ENCODE data around the gene LZTFL1. TPM values are rescaled to one million over a fixed set of nuclear protein-coding genes. Genes with fewer than 3 reads are reported as not detected.

Gene LZTFL1
- total RNA-seq, 4 donors from 2014 or later = 6.4 to 14.3 (median 12.0) TPM

DNA sequence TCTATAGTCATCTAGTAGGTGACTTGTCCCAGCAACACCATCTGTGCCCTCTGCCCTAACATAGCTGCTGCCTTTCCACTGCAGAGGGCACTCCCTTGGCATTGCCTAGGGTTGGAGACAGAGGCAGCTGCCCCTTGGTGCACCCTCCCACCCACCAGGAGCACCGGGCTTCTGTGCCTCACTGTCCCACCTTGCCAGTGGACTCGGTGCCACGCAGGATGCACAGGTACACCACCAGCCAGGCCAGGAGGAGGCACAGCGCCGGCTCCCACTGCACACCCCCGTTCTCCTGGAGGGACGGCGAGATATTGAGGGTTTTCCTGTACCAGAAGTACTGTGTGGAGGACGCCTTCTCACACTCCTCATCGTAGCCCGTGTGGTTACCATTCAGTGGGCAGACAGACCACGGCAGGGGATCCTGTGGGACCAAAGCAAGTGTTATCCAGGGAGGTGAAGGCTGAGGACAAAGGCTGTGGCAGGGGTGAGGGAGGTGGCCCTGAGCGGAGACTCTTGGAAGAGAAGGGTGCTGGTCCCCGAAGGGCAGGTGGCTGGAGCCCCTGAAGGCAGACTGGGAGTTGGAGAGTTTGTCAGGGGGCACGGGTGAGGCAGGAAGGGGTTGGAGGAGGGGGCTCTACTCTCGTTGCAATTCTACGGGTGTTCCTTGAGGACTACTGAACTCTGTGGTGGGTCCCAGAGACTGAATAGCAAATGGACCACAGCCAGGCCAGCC, 66.2 kb downstream of the LZTFL1 start:
- Histone ChIP-seq H3K27ac (no peak overlapping the region), H3K4me1 (no peaks in the 10 kb centered on the region), H3K4me3 (no peak overlapping the region), H3K9me3 (no peaks in the 10 kb centered on the region), H3K27me3 (peaks cover 0 to 24% (median 0%) of the 10 kb centered on the region in 4 donors), H3K36me3 (no peaks in the 10 kb centered on the region)
- TF ChIP-seq POLR2A (IDR thresholded peaks at IDR 0.05) (no peak), CTCF (IDR thresholded peaks at IDR 0.05) (no peak)
- intact Hi-C loops (cut with DNase I) = no loop called here
- WGBS, 2 donors = 79 to 84% methylated on average over 7 to 8 of the region's 17 CpGs
- DNase-seq = no peak

DNA sequence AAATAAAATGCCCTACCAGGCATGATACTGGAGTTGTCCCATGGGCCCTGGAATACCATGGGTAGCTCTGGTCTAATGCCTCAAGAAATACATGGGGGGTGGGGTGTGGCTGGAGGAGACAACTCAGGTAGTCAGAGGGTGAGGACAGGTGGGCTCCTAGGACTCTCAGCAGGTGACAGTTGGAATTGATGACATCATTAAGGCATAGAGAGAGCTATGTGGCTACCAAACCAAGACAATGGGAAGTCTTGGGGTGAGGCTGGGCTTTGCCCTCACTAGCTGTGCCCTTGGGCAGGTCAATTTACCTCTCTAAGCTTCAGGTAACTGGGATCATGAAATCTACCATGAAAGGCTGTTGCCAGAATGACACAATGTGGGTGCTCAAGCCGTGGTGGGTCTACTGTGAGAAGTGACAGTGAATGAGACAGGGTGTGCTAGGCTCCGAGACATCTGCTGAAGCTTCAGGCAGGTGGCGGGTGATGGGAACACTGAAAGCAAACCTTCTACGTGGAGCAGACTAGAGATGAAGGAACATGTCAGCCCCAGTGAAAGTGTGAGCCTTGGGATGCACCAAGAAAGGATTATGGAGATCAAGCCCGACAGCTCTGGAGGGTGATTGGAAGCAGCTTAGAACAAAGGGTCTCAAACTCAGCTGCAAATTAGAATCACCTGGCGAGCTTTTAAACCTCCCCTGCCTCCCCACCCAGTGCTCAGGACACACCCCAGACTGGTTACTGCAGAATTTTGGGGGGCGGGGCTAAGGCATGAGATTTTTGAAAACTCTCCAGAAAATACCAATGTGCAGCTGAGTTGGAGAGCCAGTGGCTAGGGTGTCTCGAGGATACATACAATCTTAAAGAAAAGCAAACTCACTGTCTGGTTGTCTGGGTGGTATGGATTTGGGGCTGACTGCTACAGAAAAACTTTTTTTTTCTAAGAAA, 67.1 kb downstream of the LZTFL1 start:
- TF ChIP-seq POLR2A (IDR thresholded peaks at IDR 0.05) (no peak), CTCF (IDR thresholded peaks at IDR 0.05) (no peak)
- intact Hi-C loops (cut with DNase I) = no loop called here
- Histone ChIP-seq H3K36me3 (no peaks in the 10 kb centered on the region), H3K27ac (no peak overlapping the region), H3K4me1 (no peaks in the 10 kb centered on the region), H3K4me3 (no peak overlapping the region), H3K27me3 (peaks cover 0 to 29% (median 0%) of the 10 kb centered on the region in 4 donors), H3K9me3 (no peaks in the 10 kb centered on the region)
- 65 to 75% methylated on average over 7 to 8 of the region's 8 CpGs for WGBS, 2 donors
- DNase-seq = no peak

GRCh38 chr3:45773714-45774449, 68.0 kb downstream of the LZTFL1 start:
- TF ChIP-seq POLR2A (IDR thresholded peaks at IDR 0.05) (no peak), CTCF (IDR thresholded peaks at IDR 0.05) (no peak)
- no peaks in the 10 kb centered on the region for H3K4me1 ChIP-seq
- H3K27me3 ChIP-seq = peaks cover 0 to 29% (median 0%) of the 10 kb centered on the region in 4 donors
- intact Hi-C loops (cut with DNase I) = no loop called here
- WGBS, 2 donors = 36 to 43% methylated on average over 7 of the region's 7 CpGs
- H3K9me3 ChIP-seq = no peaks in the 10 kb centered on the region
- H3K36me3 ChIP-seq = no peaks in the 10 kb centered on the region
- no peak overlapping the region for H3K27ac ChIP-seq
- DNase-seq = no peak
- no peak overlapping the region for H3K4me3 ChIP-seq

Other genes with a start within 250 kb of the LZTFL1 start
- gene LIMD1, start 247.4 kb downstream of the LZTFL1 start, total RNA-seq = 10 to 100 TPM in 2 of 4 donors, 1 to 10 TPM in 2; 8.5 to 18.9 (median 11.3) TPM
- gene SACM1L, start 152.7 kb downstream of the LZTFL1 start, total RNA-seq = 10 to 100 TPM; 22.7 to 42.2 (median 27.2) TPM
- gene SLC6A20, start 45.6 kb downstream of the LZTFL1 start, total RNA-seq = under 1 TPM in 3 of 4 donors, not detected in 1; 0.04 to 0.32 (median 0.19) TPM
- not detected for gene CCR9, start 44.4 kb upstream of the LZTFL1 start, total RNA-seq
- gene CXCR6, start 101.3 kb upstream of the LZTFL1 start, total RNA-seq = 10 to 100 TPM in 1 of 4 donors, 1 to 10 TPM in 3; 1.7 to 12.0 (median 4.4) TPM
- gene FYCO1, start 153.7 kb upstream of the LZTFL1 start, total RNA-seq = 10 to 100 TPM; 17.8 to 33.3 (median 25.0) TPM
- gene XCR1, start 185.4 kb upstream of the LZTFL1 start, total RNA-seq = under 1 TPM in 3 of 4 donors, not detected in 1; 0.08 to 0.19 (median 0.12) TPM

Measured in esophagus squamous epithelium (tissue), 5 donors.